ENCODE results near the gene MYOT. TPM values are rescaled to one million over a fixed set of nuclear protein-coding genes. Genes with fewer than 3 reads are reported as not detected.

The MYOT gene
- total RNA-seq, 1 experiment from 2014 or later = not detected

GRCh38 chr5:137837491-137838394 is 29.9 kb upstream of the MYOT start:
- no TSS peak for BruUV-seq (replicated peaks)
- H3K27ac ChIP-seq (ENCODE audit: low read depth, low read length, poor library complexity, severe bottlenecking) = no peak overlapping the region
- no peak for TF ChIP-seq EZH2 (IDR thresholded peaks at IDR 0.05; ENCODE audit: borderline replicate concordance, low read depth, low read length, poor library complexity, severe bottlenecking)
- TF ChIP-seq CTCF (conservative IDR thresholded peaks at IDR 0.05; ENCODE audit: low read depth, low read length) = no peak
- peaks cover 7% of the 10 kb centered on the region for H3K27me3 ChIP-seq (replicated peaks; ENCODE audit: insufficient read depth, low read depth, low read length, poor library complexity)
- DNase-seq (ENCODE audit: low spot score) = no peak
- no peaks in the 10 kb centered on the region for H3K9me3 ChIP-seq (ENCODE audit: low read depth, low read length, poor library complexity, severe bottlenecking)
- H3K4me1 ChIP-seq (ENCODE audit: insufficient read depth, low read length, poor library complexity, severe bottlenecking) = no peaks in the 10 kb centered on the region
- intact Hi-C loops (cut with micrococcal nuclease; ENCODE audit: unreplicated experiment) = no loop called here
- H3K4me3 ChIP-seq (ENCODE audit: low read depth, low read length, poor library complexity, severe bottlenecking) = no peak overlapping the region
- ChIA-PET CTCF (no interaction called here), POLR2A (ENCODE audit: low non-redundant PET) (no interaction called here)
- H3K36me3 ChIP-seq (ENCODE audit: insufficient read depth, low read length, poor library complexity, severe bottlenecking) = no peaks in the 10 kb centered on the region

- H3K27ac ChIP-seq (ENCODE audit: low read depth, low read length, poor library complexity, severe bottlenecking) = no peak overlapping the region
- ChIA-PET CTCF (no interaction called here), POLR2A (ENCODE audit: low non-redundant PET) (no interaction called here)
- H3K36me3 ChIP-seq (ENCODE audit: insufficient read depth, low read length, poor library complexity, severe bottlenecking) = no peaks in the 10 kb centered on the region
- intact Hi-C loops (cut with micrococcal nuclease; ENCODE audit: unreplicated experiment) = no loop called here
- H3K27me3 ChIP-seq (replicated peaks; ENCODE audit: insufficient read depth, low read depth, low read length, poor library complexity) = peaks cover 7% of the 10 kb centered on the region
- no TSS peak for BruUV-seq (replicated peaks)
- no peaks in the 10 kb centered on the region for H3K9me3 ChIP-seq (ENCODE audit: low read depth, low read length, poor library complexity, severe bottlenecking)
- no peak overlapping the region for H3K4me3 ChIP-seq (ENCODE audit: low read depth, low read length, poor library complexity, severe bottlenecking)
- DNase-seq (ENCODE audit: low spot score) = no peak
- H3K4me1 ChIP-seq (ENCODE audit: insufficient read depth, low read length, poor library complexity, severe bottlenecking) = no peaks in the 10 kb centered on the region
- no peak for TF ChIP-seq CTCF (conservative IDR thresholded peaks at IDR 0.05; ENCODE audit: low read depth, low read length)
- no peak for TF ChIP-seq EZH2 (IDR thresholded peaks at IDR 0.05; ENCODE audit: borderline replicate concordance, low read depth, low read length, poor library complexity, severe bottlenecking)
Observed at GRCh38 chr5:137838976-137839375, 28.7 kb upstream of the MYOT start.

- Histone ChIP-seq H3K27me3 (replicated peaks; ENCODE audit: insufficient read depth, low read depth, low read length, poor library complexity) (peaks cover 7% of the 10 kb centered on the region), H3K4me1 (ENCODE audit: insufficient read depth, low read length, poor library complexity, severe bottlenecking) (no peaks in the 10 kb centered on the region), H3K9me3 (ENCODE audit: low read depth, low read length, poor library complexity, severe bottlenecking) (no peaks in the 10 kb centered on the region), H3K27ac (ENCODE audit: low read depth, low read length, poor library complexity, severe bottlenecking) (no peak overlapping the region), H3K4me3 (ENCODE audit: low read depth, low read length, poor library complexity, severe bottlenecking) (no peak overlapping the region), H3K36me3 (ENCODE audit: insufficient read depth, low read length, poor library complexity, severe bottlenecking) (no peaks in the 10 kb centered on the region)
- BruUV-seq (replicated peaks) = no TSS peak
- no peak for TF ChIP-seq EZH2 (IDR thresholded peaks at IDR 0.05; ENCODE audit: borderline replicate concordance, low read depth, low read length, poor library complexity, severe bottlenecking)
- ChIA-PET CTCF (no interaction called here), POLR2A (ENCODE audit: low non-redundant PET) (no interaction called here)
- intact Hi-C loops (cut with micrococcal nuclease; ENCODE audit: unreplicated experiment) = no loop called here
- no peak for DNase-seq (ENCODE audit: low spot score)
Observed at GRCh38 chr5:137842296-137842695, 25.4 kb upstream of the MYOT start.
